HG03342 (cell line): ENCODE results near the gene DCAF6.

Source experiments
- ATAC-seq: cut with Tn5 transposase; IDR thresholded peaks from one replicate; pipeline ENCODE4 v1.9.1; 2021; ENCODE audit warnings: mild to moderate bottlenecking, moderate library complexity; ENCODE audit not compliant: unreplicated experiment

DCAF6 gene

DNA sequence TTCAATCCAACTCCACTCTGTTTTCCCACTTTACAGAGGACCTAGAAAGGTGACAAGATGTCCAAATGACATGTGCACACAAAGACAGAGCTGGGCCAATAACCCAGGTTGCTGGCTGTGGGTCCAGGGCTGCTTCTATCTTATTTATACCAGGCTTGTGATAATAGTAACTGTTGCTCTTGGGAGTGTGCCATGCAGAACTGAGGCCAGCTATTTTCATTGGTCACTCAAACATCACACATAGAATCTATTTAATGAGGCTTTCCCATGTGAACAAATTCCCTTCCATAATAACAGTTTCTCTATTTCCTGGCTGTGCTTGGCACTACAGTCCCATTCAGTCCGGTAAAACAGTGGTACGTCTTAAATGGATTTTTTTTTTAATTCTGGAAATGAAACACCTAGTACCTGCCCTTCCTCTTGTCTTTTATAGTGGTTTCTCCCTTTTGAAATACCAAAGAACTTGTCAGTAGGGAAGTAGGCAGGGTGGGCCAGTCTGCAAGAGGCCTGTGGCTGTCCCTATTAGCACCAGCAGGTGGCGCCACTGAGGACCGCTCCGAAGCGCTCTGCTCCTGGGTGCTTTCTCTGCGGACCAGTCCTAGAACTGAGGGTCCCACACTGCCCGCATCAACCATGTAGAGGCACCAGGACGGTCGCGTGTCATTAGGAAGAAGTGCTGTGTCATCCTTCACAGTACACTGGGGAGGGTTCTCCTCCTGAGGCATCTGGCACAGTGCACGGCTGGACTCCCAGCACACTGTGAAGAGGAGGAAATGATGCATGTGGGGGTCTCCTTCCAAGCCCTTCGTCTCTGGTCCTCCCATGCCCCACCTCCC, 148.1 kb downstream of the DCAF6 start:
- ATAC-seq: peak; percentile 57

DNA sequence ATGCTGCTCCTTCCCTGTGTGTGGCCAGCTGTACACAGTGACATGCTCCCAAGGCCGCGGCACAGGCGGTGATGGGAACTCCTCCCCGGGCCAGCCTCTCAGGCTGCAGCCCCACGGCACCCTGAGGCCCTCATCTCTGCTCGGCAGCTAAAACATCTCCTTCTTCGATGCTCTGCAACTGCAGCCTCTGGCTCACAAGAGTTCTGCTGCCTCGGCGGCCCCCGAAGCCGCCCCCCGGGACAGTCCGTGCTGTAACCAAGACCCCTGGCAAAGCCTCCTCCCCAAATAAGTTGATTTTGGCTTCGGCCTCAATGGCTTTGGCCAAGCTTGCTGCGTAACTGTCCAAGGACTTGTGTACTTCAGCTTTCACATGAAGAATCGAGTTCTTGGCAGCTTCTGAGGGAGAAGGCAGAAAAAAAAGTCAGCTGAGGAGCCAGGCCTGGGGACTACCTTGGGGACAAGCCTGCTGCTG, 149.0 kb downstream of the DCAF6 start:
- ATAC-seq: no peak

DNA sequence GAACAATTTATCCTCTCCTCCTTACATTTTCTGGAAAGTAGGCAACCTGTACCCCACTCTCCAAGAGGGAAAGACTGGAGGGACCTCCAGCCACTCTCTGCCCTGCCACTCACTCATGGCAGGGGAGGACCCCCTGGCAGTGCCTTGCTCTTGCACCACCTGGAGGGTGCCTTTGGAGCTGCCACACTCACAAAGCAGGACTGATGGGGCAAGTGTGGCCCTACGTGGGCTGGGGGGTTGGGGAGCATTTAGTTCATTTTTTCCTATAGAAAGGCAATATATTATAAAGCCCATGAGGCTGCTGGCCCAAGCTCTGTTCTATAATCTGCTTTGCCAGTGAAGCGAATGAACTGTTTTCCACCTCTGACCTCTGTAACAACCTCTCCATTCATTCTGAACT, 150.0 kb downstream of the DCAF6 start:
- ATAC-seq: no peak

- no peak for ATAC-seq
These were observed 151.2 kb downstream of the DCAF6 start for GRCh38 chr1:168087696-168088095.

DNA sequence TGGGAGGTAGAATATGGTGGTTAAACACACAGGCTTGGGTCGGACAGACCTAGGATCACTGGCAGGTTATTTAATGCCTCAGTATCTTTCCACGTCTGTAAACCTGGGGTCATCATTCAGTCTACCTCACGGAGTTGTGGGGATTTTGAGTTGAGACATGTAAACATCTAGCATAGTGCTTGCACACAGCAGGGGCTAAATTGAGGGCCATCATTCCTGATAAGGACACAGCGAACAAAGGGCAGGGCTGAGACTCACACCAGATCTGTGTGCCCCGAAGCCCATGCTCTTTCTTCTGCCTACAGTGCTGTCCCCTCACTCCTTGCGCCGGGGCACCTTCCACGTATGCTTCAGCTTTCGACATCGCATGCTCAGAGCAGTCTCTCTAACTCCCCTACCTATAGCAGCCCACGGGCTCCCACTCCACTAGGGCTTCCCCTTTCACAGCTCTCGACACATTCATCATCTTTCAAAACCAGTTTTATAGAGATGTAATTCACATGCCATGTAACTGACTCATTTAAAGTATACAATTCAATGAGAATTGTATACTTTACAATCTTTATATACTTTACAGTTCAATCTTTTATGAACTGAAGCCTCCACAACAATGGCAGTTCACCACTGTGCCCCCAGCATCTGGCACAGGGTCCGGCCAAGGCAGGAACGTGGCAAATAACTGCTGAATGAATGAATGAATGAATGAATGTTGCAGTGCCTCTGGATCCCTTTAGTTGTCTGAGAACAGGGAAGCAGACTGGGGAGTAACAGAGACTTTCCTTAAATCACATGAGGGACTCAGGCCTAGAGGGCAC, 152.2 kb downstream of the DCAF6 start:
- no peak for ATAC-seq

DNA sequence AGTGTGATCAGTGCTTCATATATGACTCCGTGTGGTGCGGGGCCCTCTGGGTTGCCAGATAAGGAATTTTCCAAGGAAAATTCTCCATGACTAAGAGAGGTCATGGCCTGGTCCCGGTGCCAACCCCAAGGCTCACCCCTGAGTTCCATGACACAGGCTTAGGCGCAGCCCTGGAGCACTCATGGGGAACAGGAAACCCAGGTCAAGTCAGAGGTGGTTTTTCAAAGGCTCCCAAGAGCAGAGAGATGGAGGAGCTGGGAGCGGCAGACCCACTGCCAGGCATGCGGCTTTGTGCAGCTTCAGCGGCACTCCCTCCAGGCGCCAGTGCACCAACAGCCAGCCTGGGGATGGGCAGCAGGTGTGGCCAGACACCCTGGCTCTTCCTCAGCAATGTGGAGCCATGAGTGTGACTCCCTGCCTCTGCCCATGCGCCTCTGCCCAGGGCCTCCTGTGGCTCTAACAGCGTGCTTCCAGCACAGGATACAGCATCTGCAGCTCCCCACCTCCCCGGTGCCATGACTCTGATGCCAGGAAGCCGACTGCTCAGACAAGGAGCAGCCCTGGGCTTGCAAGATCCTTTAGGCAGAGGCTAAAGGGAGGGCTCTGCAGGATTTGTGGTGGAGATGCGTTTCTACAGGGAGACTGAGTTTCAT, 153.0 kb downstream of the DCAF6 start:
- no peak for ATAC-seq

GRCh38 chr1:168089979-168090337, 153.5 kb downstream of the DCAF6 start:
- no peak for ATAC-seq

GRCh38 chr1:168090395-168090794, 153.9 kb downstream of the DCAF6 start:
- no peak for ATAC-seq

DNA sequence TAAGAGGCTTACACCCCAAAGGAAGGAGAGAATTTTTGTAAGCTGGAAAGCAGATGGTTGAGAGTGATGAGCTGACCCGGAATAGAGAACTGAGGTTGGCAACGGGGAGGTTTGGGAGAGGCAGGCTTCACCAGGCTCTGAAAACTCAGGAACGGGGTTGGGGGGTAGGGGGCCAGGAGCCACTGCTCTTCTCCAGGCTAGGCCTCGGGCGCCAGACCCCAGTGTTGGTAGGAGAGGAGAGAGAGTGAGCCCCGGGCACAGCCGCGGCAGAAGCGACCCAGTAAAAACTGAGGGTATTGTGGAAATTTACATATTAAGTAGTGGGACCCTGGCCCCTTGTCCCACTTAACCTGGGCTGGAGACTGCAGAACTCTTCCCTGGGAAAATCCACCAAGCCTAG, 154.6 kb downstream of the DCAF6 start:
- ATAC-seq: no peak

- ATAC-seq: no peak
These were observed 155.5 kb downstream of the DCAF6 start for GRCh38 chr1:168091720-168092550.

DNA sequence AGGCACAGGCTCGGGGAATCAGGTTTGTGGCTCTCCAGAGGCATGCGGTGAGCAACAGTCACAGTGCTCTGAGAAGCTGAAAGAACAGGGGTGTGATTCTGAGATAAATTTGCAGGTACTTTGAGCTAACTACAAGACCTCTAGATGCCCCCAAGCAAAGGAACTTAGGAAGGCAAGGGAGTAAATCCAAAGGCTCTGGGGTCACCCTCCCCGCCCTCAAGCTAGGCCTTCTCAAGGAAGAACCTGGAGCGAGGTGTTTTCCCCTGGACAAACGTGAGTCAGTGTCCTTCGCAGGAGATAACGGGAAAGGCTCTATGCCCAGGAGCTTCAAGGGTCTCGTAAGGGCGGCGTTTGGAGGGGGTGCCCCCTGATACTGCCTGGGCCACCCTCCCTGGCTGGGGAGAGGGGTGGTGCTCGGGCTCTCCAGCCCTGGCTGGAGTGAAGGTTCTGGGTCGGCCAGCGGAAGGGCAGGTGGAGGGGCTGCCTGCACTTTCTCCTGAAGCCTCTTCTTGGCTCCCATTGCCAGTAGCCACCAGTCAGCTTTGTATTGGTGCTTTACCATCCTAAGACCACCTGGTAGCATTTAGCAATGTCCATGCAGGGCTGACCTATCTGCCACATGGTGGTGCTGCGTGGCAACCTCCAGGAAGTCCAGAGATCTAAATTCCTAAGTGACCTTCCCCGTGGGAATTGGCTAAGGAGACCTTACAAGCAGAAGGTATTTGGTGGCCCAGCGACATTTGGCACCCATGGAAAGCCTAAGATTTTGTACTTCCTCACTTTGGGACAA, 156.3 kb downstream of the DCAF6 start:
- no peak for ATAC-seq

DNA sequence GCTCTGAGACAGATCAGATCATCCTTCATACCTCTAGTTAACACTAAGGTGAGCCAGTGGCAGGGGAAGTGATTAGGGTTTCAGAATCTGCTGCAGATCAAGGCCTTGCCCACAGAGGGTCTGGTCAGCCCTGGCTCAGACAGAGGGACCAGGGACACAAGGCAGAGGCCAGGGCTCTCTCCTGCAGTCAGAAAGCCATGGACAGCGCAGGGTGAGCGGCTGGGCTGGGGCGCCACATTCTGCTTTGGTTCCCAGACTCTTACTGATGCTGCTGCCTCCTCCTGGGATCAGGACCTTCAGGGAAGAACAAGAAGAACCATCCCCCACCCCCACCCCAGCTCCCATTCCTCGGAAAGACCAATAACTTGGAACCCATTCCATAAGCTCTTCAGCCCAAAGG, 157.1 kb downstream of the DCAF6 start:
- ATAC-seq: no peak

DNA sequence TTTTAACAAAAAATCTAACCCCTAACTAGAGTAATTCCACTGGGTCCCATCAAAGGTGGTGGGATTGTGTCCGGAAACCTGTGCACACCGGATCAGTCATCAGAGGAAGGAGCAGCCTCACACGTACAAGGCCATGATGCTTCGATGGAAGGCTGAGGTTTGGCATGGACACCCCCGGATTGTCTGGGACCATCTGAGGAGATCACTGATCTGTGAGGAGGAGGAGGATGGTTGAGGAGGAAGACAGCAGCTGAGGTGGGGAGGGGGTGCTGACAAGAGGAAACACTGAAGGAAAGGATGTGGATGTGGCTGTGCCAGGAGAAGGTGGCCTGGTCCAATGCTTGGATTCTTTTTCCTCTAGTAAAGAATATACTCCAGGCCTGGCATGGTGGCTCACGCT, 159.0 kb downstream of the DCAF6 start:
- no peak for ATAC-seq

DNA sequence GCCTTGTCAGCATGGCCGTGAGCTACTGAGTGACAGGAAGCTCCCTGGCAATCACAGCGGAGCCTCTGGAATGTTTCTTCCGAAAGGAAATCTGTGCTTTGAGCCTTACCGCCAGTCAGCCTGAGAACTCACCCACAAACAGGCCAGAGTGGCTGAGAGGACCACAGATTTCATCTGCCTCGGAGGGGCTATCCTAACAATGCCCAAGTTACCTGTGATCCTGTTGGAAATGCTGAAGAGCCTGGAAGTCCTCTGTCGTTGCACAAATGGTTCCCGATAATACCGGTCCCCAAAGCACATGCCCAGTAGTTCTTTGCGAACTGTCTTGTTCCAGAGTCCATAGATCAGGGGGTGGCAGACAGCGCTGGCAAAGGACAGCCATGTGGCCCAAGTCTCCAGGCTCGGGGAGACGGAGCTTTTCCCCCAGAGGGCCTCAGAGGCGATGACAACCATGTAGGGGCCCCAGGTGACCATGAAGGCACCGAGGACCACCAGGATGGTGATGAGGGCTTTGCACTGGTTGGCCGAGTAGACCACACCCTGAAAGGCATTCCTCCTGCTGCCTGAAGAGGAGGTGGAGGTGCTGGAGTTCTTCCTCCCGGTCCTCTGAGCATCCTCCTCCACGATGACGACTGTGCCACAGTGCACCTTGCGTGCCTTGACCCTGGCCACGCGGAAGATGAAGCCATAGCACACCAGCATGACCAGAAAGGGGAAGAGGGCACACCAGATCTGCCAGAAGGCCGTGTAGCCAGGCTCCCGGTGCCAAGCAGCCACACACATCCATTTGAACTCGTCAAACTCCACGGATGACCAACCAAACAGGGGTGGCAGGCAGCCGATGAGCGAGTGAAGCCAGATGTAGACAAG, 160.0 kb downstream of the DCAF6 start:
- no peak for ATAC-seq

DNA sequence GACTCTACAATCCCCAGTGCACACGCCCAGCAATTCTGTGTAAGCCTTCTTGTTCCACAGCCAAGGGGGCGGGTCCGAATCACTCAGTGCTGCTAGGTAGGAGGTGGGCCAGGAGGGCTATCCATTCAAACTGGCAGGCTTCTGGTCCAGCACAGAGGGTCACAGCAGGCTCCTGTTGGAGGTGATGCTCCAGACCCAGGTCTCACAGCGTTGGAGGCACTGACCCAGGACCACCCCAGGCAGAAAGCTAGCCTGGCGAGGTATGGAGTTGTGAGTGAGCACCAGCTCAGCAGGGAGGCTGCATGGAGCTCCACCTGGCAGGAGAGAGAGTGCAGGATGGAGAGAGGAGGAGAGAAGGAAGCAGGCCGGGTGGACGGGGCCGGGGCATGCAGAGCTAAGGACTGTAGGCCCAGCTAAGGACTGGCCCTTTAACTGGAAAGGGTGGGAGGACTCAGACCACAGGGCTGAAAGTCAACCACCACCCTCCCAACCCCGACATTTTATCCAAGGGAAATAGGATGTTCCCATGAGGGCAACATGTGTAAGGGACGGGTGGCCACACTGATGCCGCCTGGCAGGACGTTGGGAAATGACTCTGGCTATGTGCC, 161.5 kb downstream of the DCAF6 start:
- no peak for ATAC-seq

DNA sequence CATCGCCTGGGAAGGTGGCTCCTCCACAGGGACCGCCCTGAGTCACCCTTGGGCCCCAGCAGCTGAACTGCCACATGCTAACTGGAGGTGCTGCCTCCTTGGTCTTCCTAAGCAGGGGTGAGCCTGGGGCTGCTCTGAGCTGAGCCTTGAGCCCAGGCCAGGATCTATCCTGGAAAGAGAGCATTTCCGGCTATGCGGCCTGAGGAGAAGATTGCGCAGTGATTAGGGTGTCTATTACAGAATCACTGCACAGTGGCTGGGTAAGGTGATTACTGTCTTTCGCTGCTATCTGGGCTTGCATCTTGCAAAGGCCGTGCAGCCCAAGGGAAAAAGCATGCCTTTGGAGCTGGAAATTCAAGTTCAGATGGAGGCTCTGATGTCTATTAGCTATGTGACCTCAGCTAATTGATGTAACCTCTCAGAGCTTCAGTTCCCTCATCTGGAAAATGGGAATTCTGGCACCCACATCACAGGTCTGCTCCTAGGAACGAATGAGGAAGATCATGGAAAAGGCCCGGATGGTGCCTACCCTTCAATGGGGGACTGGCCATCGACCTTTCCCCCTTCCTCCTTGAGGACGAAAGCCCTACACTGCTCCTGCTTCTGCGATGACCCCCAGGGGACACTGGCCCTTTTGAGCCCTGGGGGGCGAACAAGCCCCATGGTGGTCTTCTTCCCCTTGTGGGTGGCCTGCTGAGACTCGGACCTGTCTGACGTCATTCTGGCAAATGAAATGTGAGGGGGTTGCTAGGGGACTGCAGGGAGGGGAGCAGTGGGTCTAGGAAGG, 162.2 kb downstream of the DCAF6 start:
- ATAC-seq: no peak

DNA sequence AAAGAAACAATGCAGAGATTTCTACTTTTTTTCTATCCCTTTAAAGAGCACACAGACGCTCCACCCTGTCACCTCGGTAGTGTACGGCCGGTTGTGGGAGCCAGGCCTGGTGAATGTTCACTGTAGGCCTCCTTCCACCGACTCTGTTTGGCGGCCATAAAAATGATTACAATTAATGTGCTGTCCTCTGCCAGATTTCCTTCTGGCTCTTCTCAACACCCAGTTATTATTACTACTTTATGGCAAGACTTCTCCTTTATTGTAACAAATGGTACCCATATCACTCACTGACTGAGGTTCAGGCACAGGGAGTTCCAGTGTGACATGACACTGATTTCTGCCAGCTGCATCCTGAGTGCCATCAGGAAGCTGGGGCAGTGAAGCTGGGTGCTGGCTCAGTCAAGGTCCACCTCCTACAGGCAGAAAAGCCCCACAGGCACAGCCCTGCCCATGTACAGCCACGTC, 162.9 kb downstream of the DCAF6 start:
- ATAC-seq: no peak
